HCT116 (cell line): ENCODE results near the gene CDH23. TPM values are rescaled to one million over a fixed set of nuclear protein-coding genes. Genes with fewer than 3 reads are reported as not detected.

Source experiments
- ATAC-seq: fragments of 200-7000 bp; cut with Tn5 transposase; 2 replicates; pipeline ENCODE4 v1.9.1; 2020; ENCODE audit warnings: mild to moderate bottlenecking, moderate library complexity
- Bru-seq: library from RNA; stranded (reverse); fragments of 400-500 nt; gene quantifications from one replicate; lab custom pipeline; 2021; lab: Mats Ljungman, UMichigan
- BruChase-seq, 2 experiments: library from RNA; stranded (reverse); fragments of 400-500 nt; gene quantifications; one replicate each; lab custom pipeline; 2021; lab: Mats Ljungman, UMichigan
- BruUV-seq: library from RNA; stranded (reverse); fragments of 400-500 nt; replicated peaks from 2 replicates; lab custom pipeline; 2021; lab: Mats Ljungman, UMichigan
- CTCF ChIA-PET: fragments of 300-600 bp; sonication (Branson Sonifier 250); formaldehyde crosslinking; loops from one replicate; lab custom pipeline; 2021; ENCODE audit warnings: antibody characterized with exemption; lab: Charles Lee
- POLR2A ChIA-PET: fragments of 300-600, 350-600 bp; sonication (Branson Sonifier 250); formaldehyde crosslinking; loops from one replicate; lab custom pipeline; 2021; ENCODE audit warnings: antibody characterized with exemption; lab: Charles Lee
- RAD21 ChIA-PET, 2 experiments: fragments of 300-600 bp; sonication (Branson Sonifier 250); formaldehyde crosslinking; loops; one replicate each; lab custom pipeline; 2023; ENCODE audit warnings: low total read pairs in 2 of 2; ENCODE audit not compliant: uncharacterized antibody in 2 of 2, unreplicated experiment in 2 of 2, low non-redundant PET in 1 of 2; lab: Charles Lee
- DNase-seq: peaks from one replicate; pipeline ENCODE4 v3.0.0-alpha.2; 2010; ENCODE audit warnings: low read depth, low spot score
- H2AFZ ChIP-seq: fragments of 200-600 bp; shearing (Covaris generic), sonication (generic); 2 replicates; pipeline ENCODE4 v1.6.1; 2017; ENCODE audit warnings: low read depth, mixed run types, mixed read lengths, antibody characterized with exemption, low read length; ENCODE audit not compliant: poor library complexity, severe bottlenecking
- H3K27ac ChIP-seq: 2 replicates; pipeline ENCODE4 v1.5.1; 2012; ENCODE audit warnings: low read depth, low read length
- H3K27me3 ChIP-seq: fragments of 200-600 bp; sonication (generic); 2 replicates; pipeline ENCODE4 v1.6.1; 2016; ENCODE audit warnings: mixed run types, low read length, mixed read lengths; ENCODE audit not compliant: insufficient read depth
- H3K36me3 ChIP-seq, 2 experiments: fragments of 200-500 bp in 1 of 2; fragments of 200-600 bp in 1 of 2; sonication (Bioruptor generic) in 1 of 2; sonication (generic) in 1 of 2; 2 replicates each; pipeline versions ENCODE4 v1.5.1 to v1.6.1; 2014 to 2016; ENCODE audit warnings: low read length in 2 of 2, inconsistent platforms in 1 of 2, mixed read lengths in 1 of 2, mixed run types in 1 of 2; ENCODE audit not compliant: insufficient read depth in 2 of 2, control insufficient read depth in 1 of 2
- H3K4me1 ChIP-seq, 2 experiments: fragments of 200-600 bp in 1 of 2; sonication (generic) in 1 of 2; 2 replicates each; pipeline versions ENCODE4 v1.5.1 to v1.6.1; 2012 to 2017; ENCODE audit warnings: low read length in 2 of 2, inconsistent platforms in 1 of 2, mild to moderate bottlenecking in 1 of 2, mixed read lengths in 1 of 2, mixed run types in 1 of 2, moderate library complexity in 1 of 2; ENCODE audit not compliant: insufficient read depth in 2 of 2, control insufficient read depth in 1 of 2
- H3K4me2 ChIP-seq: fragments of 200-600 bp; sonication (generic); 2 replicates; pipeline ENCODE4 v1.6.1; 2017; ENCODE audit warnings: mixed run types, low read length, mixed read lengths
- H3K4me3 ChIP-seq, 2 experiments: fragments of 200-600 bp in 1 of 2; sonication (generic) in 1 of 2; replicated peaks in 1 of 2; 2 replicates each; pipeline ENCODE4 v1.5.1; 2011 to 2016; ENCODE audit warnings: low read length in 2 of 2, control low read depth in 1 of 2, low read depth in 1 of 2, mild to moderate bottlenecking in 1 of 2, mixed read lengths in 1 of 2, mixed run types in 1 of 2
- H3K79me2 ChIP-seq: fragments of 200-600 bp; sonication (generic); 2 replicates; pipeline ENCODE4 v1.6.1; 2017; ENCODE audit warnings: mild to moderate bottlenecking, mixed run types, low read length, moderate library complexity, mixed read lengths; ENCODE audit not compliant: insufficient read depth
- H3K9ac ChIP-seq: fragments of 200-600 bp; sonication (generic); 2 replicates; pipeline ENCODE4 v1.6.1; 2016; ENCODE audit warnings: low read length, mixed read lengths
- H3K9me2 ChIP-seq: fragments of 200-600 bp; sonication (generic), shearing (Covaris generic); 2 replicates; pipeline ENCODE4 v1.6.1; 2017; ENCODE audit warnings: mixed run types, mild to moderate bottlenecking, moderate library complexity; ENCODE audit not compliant: insufficient read depth
- H3K9me3 ChIP-seq, 2 experiments: fragments of 200-500 bp in 1 of 2; fragments of 200-600 bp in 1 of 2; sonication (Bioruptor generic) in 1 of 2; sonication (generic) in 1 of 2; 2 replicates each; pipeline ENCODE4 v1.6.1; 2014 to 2017; ENCODE audit warnings: low read length in 2 of 2, mixed read lengths in 2 of 2, inconsistent platforms in 1 of 2, low read depth in 1 of 2, mild to moderate bottlenecking in 1 of 2, mixed run types in 1 of 2, moderate library complexity in 1 of 2; ENCODE audit not compliant: control insufficient read depth in 1 of 2, insufficient read depth in 1 of 2
- H4K20me1 ChIP-seq: fragments of 200-600 bp; sonication (generic), shearing (Covaris generic); 2 replicates; pipeline ENCODE4 v1.6.1; 2017; ENCODE audit warnings: mixed run types, mild to moderate bottlenecking, moderate library complexity; ENCODE audit not compliant: insufficient read depth
- CEBPB ChIP-seq: IDR thresholded peaks from 2 replicates; pipeline ENCODE4 v1.6.1; 2012; ENCODE audit warnings: low read depth
- CTCF ChIP-seq, 3 experiments: fragments of 200-600 bp in 1 of 3; sonication (generic) in 1 of 3; IDR thresholded peaks in 2 of 3; conservative IDR thresholded peaks in 1 of 3; 2 replicates each; pipeline ENCODE4 v1.5.1; 2012 to 2017; ENCODE audit warnings: low read depth in 2 of 3, low read length in 2 of 3, antibody characterized with exemption in 1 of 3, borderline replicate concordance in 1 of 3, control low read depth in 1 of 3, mild to moderate bottlenecking in 1 of 3, mixed read lengths in 1 of 3, mixed run types in 1 of 3, moderate library complexity in 1 of 3; ENCODE audit not compliant: insufficient read depth in 1 of 3
- EZH2phosphoT487 ChIP-seq: fragments of 200-600 bp; IDR thresholded peaks from 2 replicates; pipeline ENCODE4 v1.6.1; 2018; ENCODE audit warnings: antibody characterized with exemption, borderline replicate concordance
- REST ChIP-seq: IDR thresholded peaks from 2 replicates; pipeline ENCODE4 v1.6.1; 2012; ENCODE audit warnings: low read depth
- TCF7L2 ChIP-seq: IDR thresholded peaks from 2 replicates; pipeline ENCODE4 v1.7.0; 2011; ENCODE audit warnings: borderline replicate concordance, inconsistent platforms; ENCODE audit not compliant: insufficient read depth, insufficient read length; ENCODE audit errors: extremely low read depth
- intact Hi-C: fragments of 100-400 bp; cut with micrococcal nuclease; formaldehyde crosslinking; loops from 2 replicates; pipeline ENCODE4 v1.10.0; 2022
- long read RNA-seq: library from polyadenylated mRNA; unstranded; transcript quantifications from one replicate; pipeline ENCODE4 v2.0.0, GENCODE V29; 2021; ENCODE audit not compliant: unreplicated experiment
- polyA plus RNA-seq: library from polyadenylated mRNA; unstranded; fragments of >200 nt; gene quantifications from 2 replicates; pipeline ENCODE4 v1.2.1, GENCODE V29; 2012; ENCODE audit warnings: missing spikeins
- total RNA-seq: library from RNA; stranded (reverse); gene quantifications from one replicate; pipeline ENCODE4 v1.2.1, GENCODE V29; 2021; ENCODE audit not compliant: unreplicated experiment

The CDH23 gene
- total RNA-seq (not detected), Bru-seq, nascent RNA (percentile 10 among the genes with signal in this experiment), BruChase-seq, experiment 1, labeled RNA remaining after a 6-hour chase (percentile 3 among the genes with signal in this experiment), BruChase-seq, experiment 2, labeled RNA remaining after a 2-hour chase (percentile 9 among the genes with signal in this experiment)
- 0.04 and 0.16 TPM in 2 replicates for polyA plus RNA-seq
- long read RNA-seq, partial matches to known transcripts: 0 of 1 reads
- long read RNA-seq, other reads (novel, unspliced or antisense): 1 of 1 reads

GRCh38 chr10:71396711-71397295 lies at the start of gene CDH23:
Gene CDH23, plus strand, starts transcription at chr10:71396920. Its CDS starts 42,912 bp downstream, at chr10:71439832.
- Histone ChIP-seq H4K20me1 (no peaks in the 10 kb centered on the region), H2AFZ (no peak within 1 kb of the TSS), H3K4me3 (no peak within 1 kb of the TSS), H3K79me2 (no peaks in the 10 kb centered on the region), H3K9me3 (no peaks in the 10 kb centered on the region), H3K9ac (no peak within 1 kb of the TSS), H3K36me3 (no peaks in the 10 kb centered on the region), H3K9me2 (no peaks in the 10 kb centered on the region), H3K27me3 (no peaks in the 10 kb centered on the region), H3K4me1 (no peaks in the 10 kb centered on the region), H3K4me2 (no peak within 1 kb of the TSS), H3K27ac (no peak within 1 kb of the TSS)
- POLR2A ChIA-PET: no interaction called here
- TF ChIP-seq CTCF (IDR thresholded peaks at IDR 0.05 in 2 of 3, conservative IDR thresholded peaks at IDR 0.05 in 1 of 3; ENCODE audit: borderline replicate concordance in 1 of 3, insufficient read depth in 1 of 3, low read depth in 2 of 3, low read length in 2 of 3) (no peak), EZH2phosphoT487 (no peak), CEBPB (no peak), TCF7L2 (no peak), REST (no peak)
- DNase-seq (no peak), ATAC-seq (no peak)
- no TSS peak for BruUV-seq
- CTCF ChIA-PET: no interaction called here
- intact Hi-C loops: no loop called here
- RAD21 ChIA-PET: no interaction called here
